Midbrain (tissue), 1 donor: Measurements from ENCODE around the gene DNAJB6.

Source experiments
- DNase-seq: peaks from one replicate; lab custom pipeline; 2025; lab: John Stamatoyannopoulos, UW

DNAJB6 gene

DNA sequence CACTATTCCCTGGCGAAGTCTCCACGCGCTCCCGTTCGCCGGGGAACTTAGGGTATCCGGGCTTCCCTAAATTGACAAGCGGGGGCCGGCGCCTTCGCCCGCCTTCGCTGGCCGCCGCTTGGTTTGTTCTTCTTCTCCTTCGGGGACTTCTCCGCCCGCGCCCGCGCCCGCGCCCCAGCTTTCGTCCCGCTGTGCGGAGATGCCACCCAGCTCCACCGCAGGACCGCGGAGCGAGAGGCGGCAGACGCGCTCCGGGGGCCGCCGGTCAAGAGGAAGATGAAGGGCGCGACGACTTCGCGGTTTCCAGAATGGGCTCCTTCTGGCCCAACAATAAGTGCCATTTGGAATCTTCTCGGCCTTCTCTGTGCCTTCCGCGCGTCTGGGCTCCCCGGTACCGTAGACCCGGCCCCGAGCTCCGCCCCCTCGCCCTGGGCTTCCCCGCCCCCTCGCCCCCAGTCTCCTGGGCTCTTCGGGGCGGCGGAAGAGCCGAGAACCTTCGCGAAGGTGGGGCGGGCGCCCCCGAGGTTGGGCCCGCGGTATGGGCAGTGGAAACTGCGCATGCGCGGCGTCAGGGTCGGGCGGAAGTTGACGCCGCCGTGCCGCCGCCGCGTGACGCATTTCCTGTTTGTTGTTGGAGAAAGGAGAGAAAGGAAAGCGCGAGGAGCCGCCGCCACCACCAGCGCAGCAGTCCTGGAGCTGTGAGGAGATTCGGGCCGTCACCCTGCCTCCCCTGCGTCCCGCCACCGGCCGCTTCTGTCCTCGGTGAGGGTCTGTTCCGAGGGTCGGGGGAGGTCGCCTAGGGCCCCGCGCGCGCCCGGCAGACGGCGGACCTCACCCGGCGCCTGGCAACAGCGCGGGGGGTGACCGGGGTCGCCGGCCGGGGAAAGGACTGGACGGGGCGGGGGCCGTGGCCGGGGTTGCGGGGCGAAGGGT is at the start of gene DNAJB6:
TSS of gene DNAJB6 (plus strand) at position 622 of the 933 bp plus-strand sequence. CDS start 21,569 bp downstream, outside the sequence.
- peak; percentile 97 for DNase-seq

GRCh38 chr7:157291404-157292080 is 45.3 kb upstream of the DNAJB6 start:
- DNase-seq, result no peak

DNA sequence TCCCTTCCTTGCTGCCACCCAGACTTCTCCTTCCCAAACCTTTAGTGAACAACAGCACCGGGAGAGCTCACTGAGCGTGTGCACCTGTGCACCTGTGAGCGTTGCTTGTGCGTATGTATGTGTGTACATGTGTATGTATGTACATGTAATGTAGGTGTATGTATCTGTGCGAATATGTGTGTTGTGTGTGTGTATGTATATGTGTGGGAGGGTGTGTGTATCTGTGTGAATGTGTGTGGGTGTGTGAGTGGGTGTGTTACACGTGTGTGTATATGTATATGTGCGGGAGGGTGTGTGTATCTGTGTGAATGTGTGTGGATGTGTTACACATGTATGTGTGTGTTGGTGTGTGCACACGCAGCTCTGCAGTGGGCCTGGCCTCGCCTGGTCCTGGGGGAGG is 44.5 kb upstream of the DNAJB6 start:
- no peak for DNase-seq

GRCh38 chr7:157292770-157293412 is 43.9 kb upstream of the DNAJB6 start:
- no peak for DNase-seq

- no peak for DNase-seq
Observed at GRCh38 chr7:157293413-157293788, 43.4 kb upstream of the DNAJB6 start.

DNA sequence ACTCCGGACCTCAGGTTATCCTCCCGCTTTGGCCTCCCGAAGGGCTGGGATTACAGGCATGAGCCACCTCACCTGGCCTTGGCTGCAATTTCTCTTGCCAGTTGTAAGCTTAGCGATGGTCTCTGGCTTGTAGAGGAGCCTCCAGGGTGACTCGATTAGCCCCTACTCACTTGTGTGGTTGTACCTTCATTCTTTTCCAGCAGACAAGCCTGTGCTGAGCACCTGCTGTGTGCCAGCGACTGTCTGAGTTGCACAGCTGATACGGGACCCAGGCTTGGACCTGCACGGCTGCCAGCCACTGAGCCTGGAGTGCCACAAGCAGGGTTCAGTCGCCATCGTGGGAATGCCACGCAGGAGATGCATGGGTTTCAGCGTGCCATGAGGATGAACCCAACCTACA is 42.0 kb upstream of the DNAJB6 start:
- DNase-seq, result no peak

- DNase-seq, result no peak
Observed at GRCh38 chr7:157295338-157295737, 41.5 kb upstream of the DNAJB6 start.

DNA sequence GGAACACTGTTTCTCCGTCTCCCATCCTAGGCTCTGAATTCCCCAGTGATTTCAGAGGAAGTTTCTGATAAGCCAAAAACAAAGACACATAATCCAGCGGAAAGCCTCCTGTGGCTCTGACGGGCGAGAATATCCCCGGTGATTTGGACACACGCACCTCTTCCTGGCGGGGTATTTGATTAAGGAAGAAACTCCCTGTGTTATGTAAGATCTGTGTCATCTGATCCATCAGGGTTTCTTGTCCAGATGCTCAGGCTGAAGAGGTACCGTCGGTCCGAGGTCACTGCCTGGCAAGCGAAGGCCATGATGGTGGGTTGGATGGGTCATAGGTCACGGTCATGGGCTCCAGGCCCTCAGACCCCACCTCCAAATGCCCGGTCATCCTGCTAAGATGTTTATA is 39.6 kb upstream of the DNAJB6 start:
- no peak for DNase-seq

- no peak for DNase-seq
Observed at GRCh38 chr7:157299317-157299612, 37.5 kb upstream of the DNAJB6 start.

DNA sequence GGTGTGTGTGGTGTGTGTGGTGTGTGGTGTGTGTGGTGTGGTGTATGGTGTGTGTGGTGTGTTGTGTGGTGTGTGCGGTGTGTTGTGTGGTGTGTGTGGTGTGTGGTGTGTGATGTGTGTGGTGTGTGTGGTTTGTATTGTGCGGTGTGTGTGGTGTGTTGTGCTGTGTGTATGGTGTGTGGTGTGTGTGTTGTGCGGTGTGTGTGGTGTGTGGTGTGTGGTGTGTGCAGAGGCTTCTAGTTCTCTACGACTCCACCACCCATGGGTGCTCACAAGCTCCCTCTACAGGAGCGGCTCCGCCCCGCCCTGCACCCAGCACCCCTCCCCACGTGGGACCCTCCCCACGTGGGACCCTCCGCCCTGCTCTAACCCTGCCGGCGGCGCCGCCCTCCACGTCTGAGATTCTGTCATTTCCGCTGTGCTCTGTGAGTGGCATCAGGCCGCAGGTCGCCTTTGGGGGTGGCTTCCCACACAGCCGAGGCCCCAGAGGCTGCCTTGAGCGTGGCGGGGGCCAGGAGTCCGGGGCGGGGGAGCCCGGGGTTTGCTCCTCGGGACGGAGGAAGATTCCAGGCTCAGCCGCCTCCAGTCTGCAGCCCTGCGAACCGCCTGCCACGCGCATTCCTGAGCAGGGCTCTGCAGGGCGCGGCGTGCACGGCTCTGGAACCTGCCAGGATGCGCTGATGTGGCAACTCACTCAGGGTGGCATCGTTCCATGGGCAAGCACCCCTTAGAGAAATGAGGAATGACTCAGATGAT is 37.0 kb upstream of the DNAJB6 start:
- DNase-seq, result no peak

GRCh38 chr7:157300369-157300825 is 36.4 kb upstream of the DNAJB6 start:
- DNase-seq, result no peak

DNA sequence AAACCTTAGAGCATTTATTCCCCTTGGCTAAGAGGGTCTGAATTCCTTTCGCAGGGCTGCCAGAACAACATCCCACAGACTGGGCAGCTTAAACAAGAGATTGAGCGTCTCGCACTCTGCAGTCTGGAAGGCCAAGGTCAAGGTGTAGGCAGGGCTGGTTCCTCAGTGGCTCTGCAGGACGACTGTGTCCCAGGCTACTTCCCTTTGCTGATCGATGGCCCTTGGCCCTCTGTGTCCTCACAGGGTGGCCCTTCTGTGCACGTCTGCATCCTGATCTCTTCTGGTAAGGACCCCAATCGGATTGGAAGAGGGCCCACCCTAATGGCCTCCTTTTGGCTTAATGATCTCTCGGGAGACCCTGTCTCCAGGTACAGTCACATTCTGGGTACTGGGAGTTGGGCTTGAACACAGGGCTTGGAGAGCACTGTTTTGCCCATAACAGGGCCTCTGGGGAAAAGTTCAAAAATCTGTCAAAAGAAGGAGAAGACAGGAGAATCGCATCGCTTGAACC is 35.1 kb upstream of the DNAJB6 start:
- DNase-seq, result no peak

DNA sequence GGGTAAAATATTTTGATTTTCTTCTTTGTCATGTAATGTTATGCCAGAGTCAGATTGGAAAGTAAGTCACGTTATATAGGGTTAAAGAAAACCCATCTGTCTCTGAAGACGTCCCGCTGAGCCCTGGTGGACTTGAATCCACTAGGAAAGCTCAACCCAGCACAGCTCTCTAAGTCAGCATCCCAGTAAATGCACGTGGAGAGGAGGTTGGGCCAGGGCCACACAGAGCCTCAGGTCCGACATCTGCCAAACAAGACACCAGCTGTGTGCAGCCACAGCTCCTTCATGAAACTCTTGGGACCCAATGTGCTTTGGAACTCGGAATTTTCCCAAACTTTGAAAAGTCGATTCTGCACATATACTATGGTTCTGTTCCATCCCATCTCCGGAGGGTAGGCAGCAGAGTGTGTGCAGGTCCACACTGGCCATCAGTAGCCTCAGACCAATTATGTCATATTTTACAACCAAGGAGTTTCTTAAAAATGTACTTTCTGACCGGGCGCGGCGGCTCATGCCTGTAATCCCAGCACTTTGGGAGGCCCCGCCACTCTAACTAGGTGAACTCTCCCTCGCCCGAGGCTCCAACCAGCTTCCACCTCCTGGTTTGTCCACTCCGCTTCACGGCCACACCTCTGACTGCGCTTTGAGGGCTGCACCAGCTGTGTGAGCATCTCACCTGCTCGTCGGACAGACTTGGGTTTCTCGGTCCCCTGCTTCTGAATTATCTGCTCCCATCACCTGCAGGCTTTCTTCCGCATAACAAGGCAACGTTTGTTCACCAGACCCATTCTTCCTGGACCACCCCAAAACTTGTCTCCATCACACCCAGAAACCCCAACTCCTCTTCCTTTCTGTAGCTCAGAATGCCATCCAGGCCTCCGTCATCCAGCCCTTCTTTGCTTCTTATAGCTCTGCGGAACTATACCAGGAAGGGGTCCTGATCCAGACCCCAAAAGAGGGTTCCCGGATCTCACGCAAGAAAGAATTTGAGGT is 29.7 kb upstream of the DNAJB6 start:
- no peak for DNase-seq

DNA sequence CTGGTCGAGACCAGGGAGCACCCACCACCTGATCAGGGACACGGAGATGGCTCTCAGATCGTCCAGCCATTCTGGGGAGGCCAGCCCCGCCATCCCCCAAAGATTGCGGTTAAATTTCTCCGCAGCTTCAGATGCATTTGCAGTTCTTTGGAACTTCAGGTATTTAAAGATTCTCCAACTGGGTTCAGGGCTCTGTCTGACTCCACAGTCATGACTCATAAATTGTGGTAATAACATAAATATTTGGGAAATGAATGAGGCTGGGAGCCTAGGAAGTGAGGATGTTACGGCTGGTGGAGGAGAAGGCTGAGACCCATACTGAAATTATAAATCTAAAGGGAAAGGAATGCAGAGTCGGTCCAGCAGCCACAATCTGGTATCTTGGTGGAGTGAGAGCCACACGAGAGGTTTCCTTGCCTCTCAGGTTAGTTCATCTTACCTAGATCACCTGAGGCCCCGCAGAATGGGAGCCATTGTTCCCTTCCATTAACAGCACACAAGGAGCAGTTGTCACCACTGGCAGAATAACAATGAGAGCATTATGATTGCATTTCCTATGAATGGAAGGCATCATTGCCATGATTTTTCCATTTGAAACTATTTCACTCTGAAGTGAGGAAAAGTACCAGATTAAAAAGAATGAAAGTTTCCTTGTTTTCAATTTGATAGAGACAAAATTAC is 26.7 kb upstream of the DNAJB6 start:
- peak; percentile 56 for DNase-seq

GRCh38 chr7:157310676-157311185 is 26.1 kb upstream of the DNAJB6 start:
- DNase-seq, result no peak

- DNase-seq, result no peak
Observed at GRCh38 chr7:157312941-157313340, 23.9 kb upstream of the DNAJB6 start.

DNA sequence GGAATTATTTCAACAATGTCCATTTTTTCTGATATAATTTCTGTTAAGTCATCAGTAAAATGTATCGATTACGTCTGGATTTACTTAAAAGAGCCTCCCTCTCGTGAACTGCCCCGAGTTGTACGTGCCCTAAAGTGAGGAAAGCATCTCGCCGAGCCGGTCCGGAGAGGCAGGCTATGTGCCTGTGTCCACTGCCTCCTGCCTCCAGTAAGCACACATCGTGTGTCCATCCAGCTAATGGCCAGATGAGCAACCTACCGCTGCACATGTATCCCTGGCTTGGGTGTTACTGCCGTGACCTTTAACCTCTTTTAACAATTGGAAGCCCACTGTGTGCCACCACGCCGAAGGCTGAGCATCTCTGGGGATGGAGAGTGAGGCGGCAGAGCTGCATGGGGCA is 23.2 kb upstream of the DNAJB6 start:
- DNase-seq, result no peak

GRCh38 chr7:157318015-157318706 is 18.6 kb upstream of the DNAJB6 start:
- peak; percentile 7 for DNase-seq

DNA sequence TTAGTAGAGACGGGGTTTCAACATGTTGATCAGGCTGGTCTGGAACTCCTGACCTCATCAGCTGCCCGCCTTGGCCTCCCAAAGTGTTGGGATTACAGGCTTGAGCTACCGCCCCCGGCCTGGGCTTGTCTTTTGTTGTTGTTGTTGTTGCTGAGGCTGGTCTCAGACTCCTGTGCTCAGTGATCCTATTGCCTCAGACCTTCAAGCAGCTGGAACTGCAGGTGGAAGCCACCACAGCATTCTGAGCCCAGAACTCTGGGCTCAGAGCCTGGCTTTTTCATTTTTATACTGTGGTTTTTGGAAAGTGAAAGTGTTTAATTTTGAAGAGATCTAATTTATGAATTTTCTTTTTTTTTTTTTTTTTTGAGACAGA is 16.2 kb upstream of the DNAJB6 start:
- DNase-seq, result no peak
